NCI-H2029 treated with DMSO at 0.1 percent for 48 hours (cell line): ENCODE results near the gene GMDS.

Experiments
- DNase-seq: peaks from one replicate; lab custom pipeline; 2025; lab: John Stamatoyannopoulos, UW

The GMDS gene

DNA sequence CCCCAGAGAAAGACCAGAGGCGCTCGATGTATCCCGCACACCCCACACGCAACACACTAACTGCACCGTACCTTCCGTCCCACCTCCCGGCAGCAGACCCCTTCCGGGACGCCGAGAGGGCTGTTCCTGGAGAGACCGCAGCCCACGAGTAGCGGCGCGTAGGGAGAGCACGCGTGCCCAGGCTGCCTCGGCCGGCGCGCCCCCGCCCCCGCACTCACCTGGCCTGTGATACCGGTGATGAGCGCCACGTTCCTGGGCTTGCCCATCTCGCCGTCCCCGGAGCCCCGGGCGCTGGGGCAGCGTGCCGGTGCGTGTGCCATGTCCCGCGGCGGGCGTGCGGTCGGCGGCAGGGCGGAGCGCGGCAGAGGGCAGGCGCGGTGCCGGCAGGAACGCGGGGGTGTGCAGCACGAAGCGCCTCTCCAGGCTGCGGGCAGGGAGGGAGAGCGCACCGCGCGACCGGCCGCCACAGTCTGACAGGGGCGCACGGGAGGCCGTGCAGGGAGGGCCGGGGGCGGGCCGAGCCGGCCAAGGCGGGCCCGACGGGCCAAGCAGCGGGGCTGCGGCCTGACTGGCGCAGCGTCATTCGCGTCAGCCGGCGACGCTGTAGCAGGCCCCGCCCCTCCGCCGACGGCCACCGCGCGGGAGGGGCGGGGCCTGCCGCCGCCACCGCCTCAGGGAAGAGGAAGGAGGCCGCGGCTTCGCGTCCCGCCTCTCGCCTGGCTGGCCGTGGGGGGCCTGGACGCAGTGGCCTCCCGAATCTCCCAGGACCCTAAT, at the start of gene GMDS:
Gene GMDS, minus strand, starts transcription at position 503 of the 774 bp plus-strand sequence.
- DNase-seq, result peak; percentile 73

DNA sequence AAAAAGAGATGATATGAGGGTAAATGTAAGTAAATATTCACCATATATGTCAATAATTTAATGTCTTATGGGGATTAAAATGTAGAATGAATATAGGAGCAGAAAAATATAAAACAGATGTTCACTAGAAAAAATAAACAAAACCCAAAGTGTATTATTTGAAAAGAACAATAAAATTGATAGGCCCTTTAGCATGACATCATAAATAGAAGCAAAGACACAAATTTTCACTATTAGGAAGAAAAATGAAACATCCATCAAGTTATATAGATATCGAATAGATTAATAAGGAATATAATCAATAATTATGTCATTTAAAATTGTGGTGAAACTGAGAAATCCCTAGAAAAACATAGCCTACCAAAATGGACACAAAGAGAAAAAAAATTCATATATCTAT, 40.1 kb upstream of the GMDS start:
- DNase-seq, result no peak

DNA sequence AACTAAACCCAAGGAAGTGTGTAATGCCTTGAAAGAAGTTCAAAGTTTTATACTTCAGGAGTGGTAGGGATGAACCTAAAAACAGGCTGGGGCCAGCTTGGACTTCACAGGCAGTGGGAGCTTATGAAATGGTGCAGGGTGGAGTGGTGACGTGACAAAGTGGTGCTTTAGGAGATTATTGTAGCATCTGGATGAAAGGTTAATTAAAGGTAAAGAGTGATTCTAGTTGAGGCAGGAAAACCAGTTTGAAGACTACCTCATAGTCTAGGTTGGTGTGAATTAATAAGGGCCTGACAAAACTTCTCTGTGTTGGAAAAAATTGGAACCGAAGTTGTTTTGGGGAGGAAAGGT, 30.5 kb upstream of the GMDS start:
- no peak for DNase-seq

DNA sequence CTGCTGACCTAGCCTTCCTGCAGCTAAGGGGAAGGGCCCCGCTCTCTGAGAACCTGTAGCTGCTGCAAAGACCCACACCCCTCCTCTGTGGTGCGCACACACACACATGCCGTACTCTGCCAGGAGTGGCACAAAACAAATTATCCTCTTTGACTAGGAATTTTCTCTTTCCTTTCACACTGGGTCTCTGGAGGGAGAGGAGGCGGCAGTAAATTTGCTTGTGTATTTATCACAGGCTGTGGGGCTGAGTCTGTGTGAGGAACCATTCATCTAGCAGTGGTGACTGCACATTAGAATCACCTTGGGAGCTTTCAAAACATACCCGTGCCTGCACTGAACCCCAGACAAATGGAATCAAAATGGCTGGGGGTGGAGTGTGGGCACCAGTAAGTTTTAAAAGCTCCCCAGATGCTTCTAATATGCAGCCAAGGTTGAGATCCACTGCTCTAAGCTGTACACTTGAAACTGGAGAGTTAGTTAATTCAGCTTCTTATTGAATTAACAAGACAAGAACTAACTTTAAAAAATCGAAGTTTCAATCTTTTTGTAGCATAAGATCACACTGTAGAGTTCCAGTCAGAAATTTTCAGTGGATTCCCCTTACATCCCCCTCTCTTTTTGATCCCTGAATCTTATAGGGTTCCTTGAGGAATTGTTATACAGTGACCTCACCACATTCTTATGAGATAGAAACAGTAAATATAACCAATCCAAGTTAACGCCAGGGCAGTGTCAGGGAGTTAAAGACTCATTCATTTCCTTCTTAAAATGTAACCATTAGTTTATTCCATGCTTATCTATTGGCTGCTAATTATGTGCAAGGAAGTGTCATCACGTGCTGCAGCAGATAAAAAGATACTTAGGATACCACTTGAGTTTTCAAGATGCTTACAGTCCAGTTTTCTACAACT, 29.8 kb upstream of the GMDS start:
- DNase-seq, result no peak

DNA sequence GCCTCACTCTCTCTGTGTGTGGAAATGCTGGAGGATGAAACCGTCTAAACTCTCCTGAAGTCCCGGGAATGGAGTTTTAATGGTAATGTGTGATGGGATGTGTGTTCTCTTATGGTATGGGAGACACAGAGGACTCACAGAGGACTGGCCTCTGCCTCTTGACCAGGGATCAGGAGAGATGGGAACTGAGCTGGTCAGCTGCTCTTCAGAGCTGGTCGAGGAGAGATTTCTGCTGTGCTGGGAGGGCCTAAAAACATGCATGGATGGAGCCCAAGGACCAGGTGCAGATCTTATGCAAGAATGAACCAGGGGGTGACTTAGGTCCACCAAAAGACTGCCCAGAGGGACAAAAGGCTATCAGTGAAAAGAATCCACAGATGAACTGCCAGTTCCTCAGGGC, 27.3 kb upstream of the GMDS start:
- DNase-seq, result no peak

DNA sequence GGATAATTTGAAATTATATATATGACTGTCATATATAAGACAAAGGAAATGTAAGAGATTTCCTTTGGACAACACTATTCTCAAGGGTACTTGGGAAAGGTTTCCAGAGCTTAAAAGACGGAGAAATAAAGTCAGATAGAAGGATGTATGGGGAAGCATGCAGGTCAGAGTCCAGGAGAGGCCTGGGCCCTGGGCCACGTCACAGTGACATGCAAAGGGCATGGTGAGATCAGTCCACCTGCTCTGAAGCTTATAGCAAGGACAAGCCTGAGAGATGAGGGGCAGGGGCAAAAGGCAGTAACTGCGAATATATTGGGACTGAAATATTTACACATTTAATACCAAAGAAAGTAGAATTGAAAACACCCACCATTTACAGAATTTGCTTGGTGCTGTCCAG, 24.6 kb upstream of the GMDS start:
- no peak for DNase-seq

DNA sequence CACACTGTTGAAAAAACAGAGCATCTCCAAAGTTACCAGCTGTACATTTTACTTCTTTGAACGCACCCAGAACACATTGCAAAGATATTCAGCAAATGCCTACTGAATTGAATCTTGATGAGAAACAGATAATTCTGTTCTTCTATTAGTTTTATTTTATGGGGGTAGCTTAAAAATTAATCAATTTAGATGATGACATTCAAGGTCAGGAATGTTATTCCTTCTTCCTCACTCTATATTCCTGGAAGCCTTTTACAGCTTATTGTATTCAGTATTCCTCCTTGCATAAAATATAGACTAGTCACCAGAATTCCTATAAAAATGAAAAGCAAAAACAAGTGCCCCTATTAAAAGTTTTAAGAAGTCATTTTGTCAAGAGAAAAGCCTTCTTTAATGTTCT, 21.4 kb upstream of the GMDS start:
- no peak for DNase-seq

DNA sequence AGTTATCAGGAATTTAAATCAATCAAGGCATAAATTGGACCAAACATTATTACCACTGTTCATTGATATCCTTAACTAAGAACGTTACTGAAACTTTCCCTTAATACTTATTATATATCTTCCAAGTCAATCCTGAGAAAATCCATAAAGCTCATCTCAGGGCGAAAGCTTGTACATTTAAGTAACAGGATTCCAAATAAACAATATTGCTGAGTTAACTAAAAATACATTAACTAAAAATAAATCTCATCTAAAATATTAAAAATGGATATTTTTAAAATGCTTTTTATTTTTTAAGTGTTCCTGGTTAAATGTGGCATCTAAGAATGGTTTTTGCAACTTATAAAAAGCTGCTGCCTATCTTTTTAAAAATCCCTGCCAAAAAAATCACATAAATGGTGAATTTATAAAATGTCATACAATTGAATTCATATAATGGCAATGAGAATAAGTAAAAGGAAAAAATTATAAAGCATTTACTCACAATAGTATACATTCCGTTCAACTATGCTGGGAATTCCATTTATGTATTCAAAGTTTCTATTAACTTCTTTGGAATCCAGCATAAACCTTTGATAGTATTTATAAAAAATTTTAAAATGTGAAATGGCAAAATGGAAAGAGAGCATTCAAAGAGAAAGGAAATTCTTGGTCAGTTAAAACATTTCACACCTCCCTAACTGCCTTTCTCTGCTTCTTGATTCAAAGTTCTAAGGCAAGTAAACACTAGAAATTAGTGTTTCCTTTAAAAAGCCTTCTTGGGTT, 20.8 kb upstream of the GMDS start:
- DNase-seq, result no peak

DNA sequence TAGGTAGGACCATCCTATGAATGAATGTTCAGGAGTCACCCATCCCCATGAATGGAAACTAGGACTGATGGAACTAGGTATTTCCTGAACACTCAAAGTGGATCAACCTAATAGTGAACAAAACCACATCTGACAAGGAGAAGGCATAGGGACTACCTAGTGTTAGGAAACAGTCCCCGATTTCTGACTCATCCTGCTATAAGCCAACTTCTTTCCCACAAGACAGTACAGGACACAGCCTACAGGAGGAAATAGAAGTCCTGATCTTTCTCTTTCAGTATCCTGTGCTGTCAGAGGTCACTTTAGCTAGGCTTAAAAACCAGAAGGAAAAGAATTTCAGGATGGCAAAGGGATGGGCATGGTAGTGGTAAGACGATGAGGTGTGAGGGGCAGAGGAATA, 19.5 kb upstream of the GMDS start:
- no peak for DNase-seq

DNA sequence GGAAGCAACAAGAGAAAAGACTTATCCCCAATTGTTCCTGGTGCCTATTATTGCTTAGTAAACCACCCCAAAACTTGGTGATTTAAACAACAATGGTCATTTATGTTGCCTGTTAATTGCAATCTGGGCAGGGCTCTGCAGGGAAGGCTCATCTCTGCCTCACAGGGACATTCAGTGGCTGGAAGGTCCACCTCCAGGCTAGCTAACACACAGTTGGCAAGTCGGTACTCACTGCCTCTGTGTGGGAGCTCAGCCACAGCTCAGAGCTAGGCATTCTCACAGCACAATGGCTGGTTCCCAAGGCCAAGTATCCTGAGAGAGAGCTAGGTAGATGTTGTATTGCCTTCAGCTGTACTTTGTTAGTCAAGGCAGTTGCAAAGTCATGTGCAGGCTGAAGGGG, 18.5 kb upstream of the GMDS start:
- DNase-seq, result no peak

DNA sequence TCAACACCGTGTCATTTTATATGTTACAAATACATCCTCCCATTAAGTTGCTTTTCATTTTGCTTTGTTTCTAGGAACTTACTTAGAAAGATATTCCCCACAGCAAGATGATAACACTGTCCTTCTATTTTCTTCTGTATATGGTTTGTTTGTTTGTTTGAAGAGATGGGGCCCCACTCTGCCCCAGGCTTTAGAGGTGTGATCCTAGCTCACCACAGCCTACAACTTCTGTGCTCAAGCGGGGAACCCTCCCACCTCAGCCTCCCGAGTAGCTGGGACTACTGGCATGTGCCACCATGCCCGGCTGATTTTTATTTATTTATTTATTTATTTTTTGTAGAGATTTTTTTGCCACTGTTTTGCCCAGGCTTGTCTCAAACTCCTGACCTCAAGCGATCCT, 14.2 kb upstream of the GMDS start:
- no peak for DNase-seq

DNA sequence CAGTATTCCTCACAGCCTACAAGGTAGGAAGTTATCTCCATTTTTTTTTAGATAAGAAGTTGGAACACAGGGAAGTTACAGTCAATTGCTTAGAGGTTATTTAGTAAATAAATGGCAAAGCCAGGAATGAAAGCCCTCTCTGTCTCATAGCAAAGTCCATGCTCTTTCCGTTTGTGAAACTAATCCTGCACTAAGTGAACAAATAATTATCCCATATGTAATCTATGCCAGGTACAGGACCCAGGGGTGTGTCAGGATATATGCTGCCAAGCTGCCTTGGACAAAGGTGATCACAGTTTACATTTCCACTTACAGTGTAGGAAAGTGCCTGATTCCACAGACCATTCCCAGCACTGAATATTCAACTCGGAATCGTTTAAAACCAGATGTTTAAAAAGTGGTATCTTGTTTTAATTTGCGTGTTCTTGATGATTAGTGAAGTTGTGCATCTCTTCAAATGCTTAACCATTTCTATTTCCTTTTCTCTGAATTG, 13.6 kb upstream of the GMDS start:
- no peak for DNase-seq

DNA sequence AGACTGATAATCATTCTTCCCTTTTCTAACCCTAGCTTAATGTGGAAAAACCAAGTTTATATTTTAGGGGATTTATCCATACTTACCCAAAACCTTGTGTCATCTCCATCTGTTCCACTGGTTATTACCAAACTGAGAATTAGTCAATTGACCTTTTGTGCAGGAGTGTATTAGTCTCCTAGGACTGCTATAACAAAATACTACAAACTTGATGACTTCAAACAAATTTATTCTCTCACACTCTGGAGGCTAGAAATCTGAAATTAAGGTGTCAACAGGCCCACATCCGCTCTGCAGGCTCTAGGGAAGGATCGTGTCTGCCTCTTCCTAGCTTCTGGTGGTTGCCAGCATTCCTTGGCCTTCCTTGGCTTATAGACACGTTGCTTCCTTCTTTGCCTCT, 12.7 kb upstream of the GMDS start:
- DNase-seq, result no peak

DNA sequence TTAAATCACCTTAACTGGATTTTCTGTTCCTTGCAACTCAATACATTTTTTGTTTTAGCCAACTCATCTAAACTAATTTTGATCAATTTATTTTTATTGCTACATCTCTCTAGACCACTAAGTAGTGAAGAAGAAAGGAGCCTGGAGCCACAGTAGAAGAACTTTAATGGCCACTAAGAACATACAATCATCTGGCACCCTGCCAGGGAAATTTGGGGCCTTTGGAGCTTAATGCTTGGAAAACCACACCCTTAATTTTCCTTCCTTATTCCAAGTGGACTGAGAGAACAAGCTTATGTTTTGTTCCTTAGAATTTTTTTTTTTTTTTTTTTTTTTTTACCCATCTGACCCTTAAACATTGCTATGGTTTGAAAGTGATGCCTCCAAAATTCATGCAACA, 12.0 kb upstream of the GMDS start:
- no peak for DNase-seq

DNA sequence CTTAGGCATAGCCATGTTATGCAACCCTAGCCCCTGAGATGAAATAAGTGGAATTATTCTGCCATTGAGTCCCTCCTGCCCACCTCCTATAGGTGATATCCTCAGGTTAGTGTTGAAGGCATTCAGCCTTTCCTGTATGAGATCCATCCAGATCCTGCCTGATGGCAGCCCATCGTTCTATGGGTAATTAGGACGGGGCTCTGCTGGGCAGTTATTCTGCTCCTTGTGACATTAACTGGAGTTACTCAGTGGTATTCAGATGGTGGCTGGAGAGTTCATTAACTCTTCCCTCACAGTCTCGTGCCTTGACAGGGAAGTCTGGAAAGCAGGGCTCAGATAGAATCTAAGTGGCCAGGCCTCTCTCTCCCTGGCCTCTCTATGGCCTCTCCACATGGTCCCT, 9.3 kb upstream of the GMDS start:
- no peak for DNase-seq

DNA sequence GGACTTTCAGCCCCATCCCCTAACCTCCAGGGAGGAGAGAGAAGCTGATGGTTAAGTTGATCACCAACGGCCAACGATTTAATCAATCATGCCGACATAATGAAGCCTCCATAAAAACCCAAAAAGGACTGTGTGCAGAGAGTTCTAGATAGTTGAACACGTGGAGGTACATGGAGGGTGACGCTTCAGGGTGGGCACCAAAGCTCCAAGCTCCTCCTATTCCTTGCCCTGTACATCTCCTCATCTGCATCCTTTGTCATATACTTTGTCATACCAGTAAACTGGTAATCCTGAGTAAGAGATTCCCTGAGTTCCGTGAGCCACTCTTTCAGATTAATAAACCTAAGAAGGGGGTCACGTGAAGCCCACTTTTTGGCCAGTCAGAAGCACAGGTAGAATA, 3.7 kb upstream of the GMDS start:
- DNase-seq, result no peak

DNA sequence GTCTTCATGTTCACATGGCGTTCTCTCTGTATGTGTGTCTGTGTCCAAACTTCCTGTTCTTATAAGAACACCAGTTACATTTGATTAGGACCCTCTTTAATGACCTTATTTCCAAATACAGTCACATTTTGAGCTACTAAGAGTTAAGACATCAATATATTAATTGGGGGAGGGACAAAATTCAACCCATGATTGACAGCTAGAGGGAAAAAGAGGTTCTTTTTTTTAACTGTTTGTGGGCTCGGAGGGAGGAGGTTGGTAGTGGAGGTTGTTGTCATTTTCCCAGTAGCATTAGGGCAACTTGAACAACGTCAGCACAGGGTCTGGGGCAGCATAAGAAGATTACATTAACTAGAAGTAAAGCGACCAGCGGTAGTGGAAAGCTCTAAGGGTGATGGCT, 2.3 kb upstream of the GMDS start:
- DNase-seq, result no peak

DNA sequence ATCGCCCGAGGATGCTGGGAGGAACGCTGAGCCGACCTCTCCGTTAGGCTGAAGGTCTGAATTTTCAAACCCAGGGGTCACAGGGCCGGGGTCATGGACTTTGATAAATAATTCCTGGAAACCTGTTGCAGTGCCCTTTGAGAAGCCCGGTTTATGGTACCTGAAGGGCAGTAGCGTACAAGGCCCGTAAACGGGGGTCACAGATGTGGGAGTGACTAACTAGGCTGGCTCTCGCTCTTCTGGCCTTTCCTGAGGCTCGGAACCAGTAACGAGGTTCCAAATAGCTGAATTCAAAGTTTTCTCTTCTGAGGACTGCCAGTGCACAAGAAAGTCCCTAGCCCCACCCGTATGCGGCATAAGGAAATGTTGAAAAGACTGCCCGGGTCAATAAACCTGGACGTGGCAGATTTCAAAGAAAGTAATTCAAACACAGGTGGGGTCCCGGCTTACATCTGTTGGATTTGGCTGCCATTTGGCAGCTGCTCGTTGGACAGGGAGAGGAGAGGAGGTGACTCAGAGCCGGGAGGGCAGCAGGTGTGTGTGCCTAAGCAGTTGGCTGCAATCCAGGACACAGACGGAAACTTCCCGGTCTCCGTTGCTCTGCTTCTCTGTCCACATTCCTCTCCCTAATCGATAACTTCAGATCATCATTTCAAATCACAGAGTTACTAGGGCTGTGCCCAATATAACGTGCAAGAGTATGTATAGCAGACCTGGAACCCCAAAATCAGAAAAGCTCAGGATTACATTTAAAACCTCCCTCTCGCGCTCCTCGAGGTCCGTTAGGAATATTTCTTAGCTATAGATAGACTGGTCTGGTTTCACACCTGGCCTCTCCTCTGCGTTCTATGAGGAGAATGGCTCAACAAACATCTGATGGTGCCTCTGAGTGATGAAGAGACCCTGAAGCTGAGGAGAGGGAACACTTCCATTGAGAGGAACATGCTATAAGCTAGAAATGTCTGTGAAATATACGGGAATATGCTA, 765 bp upstream of the GMDS start:
- peak; percentile 98 for DNase-seq

DNA sequence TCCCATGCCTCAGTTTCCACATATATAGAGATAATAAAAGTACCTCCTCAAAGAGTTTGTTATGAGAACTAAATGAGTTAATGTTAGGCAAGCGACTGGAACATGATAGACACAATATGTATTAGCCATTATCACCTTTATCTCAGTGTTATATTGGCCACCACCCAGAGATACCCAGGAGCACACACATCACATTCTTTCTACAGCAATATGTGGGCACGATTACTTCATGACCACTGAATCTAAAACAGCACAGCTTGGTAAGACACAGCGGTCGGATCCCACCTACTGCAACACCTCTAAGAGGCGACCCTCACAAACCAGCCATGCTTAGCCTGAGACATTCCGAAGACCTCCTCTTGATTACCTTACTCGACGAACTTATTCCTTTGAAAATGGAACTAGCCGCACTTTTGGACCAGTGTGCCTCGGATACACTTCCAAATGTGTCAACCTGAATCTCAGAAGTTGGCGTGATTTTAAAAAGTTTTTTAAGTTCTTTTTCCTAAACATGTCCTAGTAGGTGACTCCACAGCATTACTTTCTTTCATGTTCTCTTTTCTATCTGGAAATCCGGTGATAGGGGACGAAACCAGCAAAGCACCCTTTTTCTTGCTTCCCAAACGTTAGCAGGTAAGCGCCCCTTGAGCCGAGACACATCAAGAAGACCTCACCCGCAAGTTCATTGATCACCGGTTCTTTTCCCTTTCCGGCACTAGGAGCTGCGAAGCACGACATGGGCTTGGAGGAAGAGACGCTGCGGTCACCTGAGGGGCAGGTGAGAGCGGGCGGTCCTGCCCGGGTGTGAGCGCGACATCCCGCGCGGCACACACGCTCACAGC, 923 bp downstream of the GMDS start:
- peak; percentile 27 for DNase-seq

DNA sequence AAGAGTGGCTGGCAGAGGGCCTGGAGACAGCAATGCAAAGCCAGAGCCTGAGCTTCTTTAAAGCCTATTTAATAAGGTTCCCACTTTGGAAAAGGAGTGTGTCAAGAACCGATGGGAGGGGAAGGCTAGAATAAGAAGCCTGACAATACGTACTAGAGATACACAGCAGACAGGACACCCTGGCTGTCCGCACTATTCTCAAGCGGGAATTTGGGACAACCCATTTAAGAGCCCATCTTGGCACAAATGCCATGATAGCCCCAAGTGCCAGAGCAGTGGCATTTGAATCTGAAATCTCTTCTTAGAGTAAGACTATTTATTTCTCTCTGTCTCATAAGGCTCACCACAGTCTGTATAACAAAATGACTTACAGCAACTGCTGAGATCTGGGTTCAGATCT, 3.1 kb downstream of the GMDS start:
- no peak for DNase-seq
